Stimulated activated CD4-positive, alpha-beta T cell treated with anti-CD3 and anti-CD28 coated beads, Interleukin-12 subunit alpha, Interleukin-12 subunit beta, amount 100 ng/mL, for 48 hours (primary cell): ENCODE results near the gene MYT1.
"Not testable (repeated sequence)": the region's sequence is repeated elsewhere in the genome, so short reads cannot be mapped to it uniquely, and the experiment has no call there.

Source experiments
- DNase-seq, 3 donors: peaks; one replicate each; pipeline ENCODE4 v3.0.0-alpha.2; 2020; ENCODE audit warnings: low read depth in 2 of 3, low spot score in 1 of 3

Gene MYT1

GRCh38 chr20:64229507-64230061 lies 65.3 kb downstream of the MYT1 start:
- DNase-seq, result no peak

- no peak for DNase-seq
These were observed 66.4 kb downstream of the MYT1 start for GRCh38 chr20:64230461-64231145.

- DNase-seq, result no peak
These were observed 67.6 kb downstream of the MYT1 start for GRCh38 chr20:64231621-64232550.

GRCh38 chr20:64232794-64233193 lies 68.5 kb downstream of the MYT1 start:
- no peak for DNase-seq

- no peak for DNase-seq
These were observed 69.5 kb downstream of the MYT1 start for GRCh38 chr20:64233725-64234124.

- DNase-seq, result no peak
These were observed 70.1 kb downstream of the MYT1 start for GRCh38 chr20:64234291-64234791.

GRCh38 chr20:64234921-64235565 lies 70.8 kb downstream of the MYT1 start:
- DNase-seq, result not testable (repeated sequence)

- no peak for DNase-seq
These were observed 72.2 kb downstream of the MYT1 start for GRCh38 chr20:64236137-64237088.

- no peak for DNase-seq
These were observed 73.1 kb downstream of the MYT1 start for GRCh38 chr20:64237316-64237715.

GRCh38 chr20:64238115-64238825 lies 74.0 kb downstream of the MYT1 start:
- no peak for DNase-seq

- no peak for DNase-seq
These were observed 74.7 kb downstream of the MYT1 start for GRCh38 chr20:64238851-64239387.

GRCh38 chr20:64239449-64240242 lies 75.4 kb downstream of the MYT1 start:
- no peak for DNase-seq

GRCh38 chr20:64240243-64241015 lies 76.2 kb downstream of the MYT1 start:
- no peak for DNase-seq

- DNase-seq, result no peak
These were observed 76.8 kb downstream of the MYT1 start for GRCh38 chr20:64241061-64241460.

- no peak for DNase-seq
These were observed 77.9 kb downstream of the MYT1 start for GRCh38 chr20:64242003-64242796.

GRCh38 chr20:64242797-64243475 lies 78.7 kb downstream of the MYT1 start:
- no peak for DNase-seq
